A673 (cell line): ENCODE data around the gene CRYBA2. TPM values are rescaled to one million over a fixed set of nuclear protein-coding genes. Genes with fewer than 3 reads are reported as not detected.

Source experiments
- BruUV-seq: library from RNA; stranded (reverse); fragments of 400-500 nt; replicated peaks from 2 replicates; lab custom pipeline; 2021; lab: Mats Ljungman, UMichigan
- CTCF ChIA-PET: fragments of 300-600 bp; sonication (Branson Sonifier 250); formaldehyde crosslinking; loops from one replicate; lab custom pipeline; 2022; ENCODE audit warnings: antibody characterized with exemption; lab: Charles Lee
- POLR2A ChIA-PET: fragments of 300-600 bp; sonication (Branson Sonifier 250); formaldehyde crosslinking; loops from one replicate; lab custom pipeline; 2022; ENCODE audit warnings: antibody characterized with exemption; ENCODE audit not compliant: low non-redundant PET; lab: Charles Lee
- DNase-seq: peaks from one replicate; pipeline ENCODE4 v3.0.0-alpha.2; 2015; ENCODE audit warnings: low spot score
- H3K27ac ChIP-seq: fragments of 200-600 bp; sonication (generic); 2 replicates; pipeline ENCODE4 v1.5.1; 2016; ENCODE audit warnings: mixed run types, low read depth, mild to moderate bottlenecking, mixed read lengths, antibody characterized with exemption, low read length; ENCODE audit not compliant: poor library complexity, severe bottlenecking
- H3K27me3 ChIP-seq: fragments of 200-600 bp; sonication (generic); replicated peaks from 2 replicates; pipeline ENCODE4 v1.6.1; 2017; ENCODE audit warnings: mixed run types, low read depth, mild to moderate bottlenecking, mixed read lengths, antibody characterized with exemption, low read length; ENCODE audit not compliant: insufficient read depth, poor library complexity
- H3K36me3 ChIP-seq: fragments of 200-600 bp; sonication (generic); 2 replicates; pipeline ENCODE4 v1.6.1; 2016; ENCODE audit warnings: mixed run types, mild to moderate bottlenecking, mixed read lengths, antibody characterized with exemption, low read length; ENCODE audit not compliant: insufficient read depth, poor library complexity, severe bottlenecking
- H3K4me1 ChIP-seq: fragments of 200-600 bp; sonication (generic); 2 replicates; pipeline ENCODE4 v1.6.1; 2017; ENCODE audit warnings: mixed run types, mild to moderate bottlenecking, mixed read lengths, antibody characterized with exemption, low read length; ENCODE audit not compliant: insufficient read depth, poor library complexity, severe bottlenecking
- H3K4me3 ChIP-seq: fragments of 200-600 bp; sonication (generic); 2 replicates; pipeline ENCODE4 v1.5.1; 2016; ENCODE audit warnings: low read depth, mixed run types, mild to moderate bottlenecking, mixed read lengths, low read length; ENCODE audit not compliant: poor library complexity, severe bottlenecking
- H3K9me3 ChIP-seq: fragments of 200-600 bp; sonication (generic); 2 replicates; pipeline ENCODE4 v1.6.1; 2016; ENCODE audit warnings: mixed run types, low read depth, mild to moderate bottlenecking, mixed read lengths, antibody characterized with exemption, low read length; ENCODE audit not compliant: poor library complexity, severe bottlenecking
- CTCF ChIP-seq: fragments of 300-800, 200-600 bp; sonication (generic); conservative IDR thresholded peaks from 2 replicates; pipeline ENCODE4 v1.5.1; 2017; ENCODE audit warnings: low read depth, mild to moderate bottlenecking, antibody characterized with exemption, low read length, moderate library complexity, mixed read lengths
- EZH2 ChIP-seq: fragments of 200-600 bp; sonication (generic); IDR thresholded peaks from 2 replicates; pipeline ENCODE4 v1.6.1; 2017; ENCODE audit warnings: borderline replicate concordance, low read depth, mild to moderate bottlenecking, mixed read lengths, antibody characterized with exemption, low read length; ENCODE audit not compliant: poor library complexity, severe bottlenecking
- intact Hi-C: fragments of 100-400 bp; cut with micrococcal nuclease; formaldehyde crosslinking; loops from one replicate; pipeline ENCODE4 v1.10.0; 2022; ENCODE audit not compliant: unreplicated experiment
- total RNA-seq: library from RNA; stranded (reverse); gene quantifications from 2 replicates; pipeline ENCODE4 v1.2.3, GENCODE V29; 2021

CRYBA2 gene
- total RNA-seq, 1 experiment from 2014 or later = 1.3 TPM

GRCh38 chr2:218958276-218958675 is 34.9 kb downstream of the CRYBA2 start:
- ChIA-PET POLR2A (no interaction called here), CTCF (interaction anchor here (0.6 kb wide), 1 partner anchor 22 kb away, joined by 10 read pairs; no protein-coding TSS in a partner anchor)
- TF ChIP-seq EZH2 = no peak
- TF ChIP-seq CTCF = no peak
- H3K27me3 ChIP-seq = peaks cover 29% of the 10 kb centered on the region
- BruUV-seq = no TSS peak
- H3K9me3 ChIP-seq = no peaks in the 10 kb centered on the region
- peaks cover 17% of the 10 kb centered on the region for H3K4me1 ChIP-seq
- H3K4me3 ChIP-seq = peak overlapping the region; percentile 53
- H3K27ac ChIP-seq = no peak overlapping the region
- H3K36me3 ChIP-seq = no peaks in the 10 kb centered on the region
- DNase-seq = no peak
- intact Hi-C loops = no loop called here

GRCh38 chr2:218957671-218958070 is 35.6 kb downstream of the CRYBA2 start:
- Histone ChIP-seq H3K4me3 (no peak overlapping the region), H3K36me3 (no peaks in the 10 kb centered on the region), H3K27ac (no peak overlapping the region), H3K9me3 (no peaks in the 10 kb centered on the region), H3K4me1 (peaks cover 12% of the 10 kb centered on the region), H3K27me3 (peaks cover 29% of the 10 kb centered on the region)
- intact Hi-C loops = no loop called here
- no peak for TF ChIP-seq CTCF
- TF ChIP-seq EZH2 = no peak
- CTCF ChIA-PET = interaction anchor here (0.8 to 0.9 kb wide), 2 partner anchors 22 to 59 kb away, joined by 3 read pairs; no protein-coding TSS in a partner anchor
- POLR2A ChIA-PET = no interaction called here
- BruUV-seq = no TSS peak
- DNase-seq = no peak

- peaks cover 15% of the 10 kb centered on the region for H3K27me3 ChIP-seq
- H3K4me1 ChIP-seq = peaks cover 12% of the 10 kb centered on the region
- intact Hi-C loops = no loop called here
- no TSS peak for BruUV-seq
- H3K4me3 ChIP-seq = no peak overlapping the region
- no peak overlapping the region for H3K27ac ChIP-seq
- no peak for DNase-seq
- no peak for TF ChIP-seq CTCF
- no peak for TF ChIP-seq EZH2
- H3K36me3 ChIP-seq = no peaks in the 10 kb centered on the region
- CTCF ChIA-PET = interaction anchor here (0.5 to 0.9 kb wide), 2 partner anchors 15 to 24 kb away, joined by 4 to 5 read pairs; no protein-coding TSS in a partner anchor
- POLR2A ChIA-PET = no interaction called here
- no peaks in the 10 kb centered on the region for H3K9me3 ChIP-seq
Observed at GRCh38 chr2:218956039-218956438, 37.2 kb downstream of the CRYBA2 start.
